OCI-LY1 (cell line): ENCODE results near the gene KIFC3.

Experiments used
- H2AFZ ChIP-seq: fragments of 200-600 bp; sonication (generic), shearing (Covaris generic); 2 replicates; pipeline ENCODE4 v1.6.0; 2014; ENCODE audit warnings: antibody characterized with exemption, mild to moderate bottlenecking, low read length
- H3F3A ChIP-seq: fragments of 200-600 bp; sonication (generic), shearing (Covaris generic); 2 replicates; pipeline ENCODE4 v1.6.0; 2014; ENCODE audit warnings: mild to moderate bottlenecking, antibody characterized with exemption, low read length, moderate library complexity; ENCODE audit not compliant: insufficient read depth
- H3K27ac ChIP-seq: fragments of 200-600 bp; sonication (generic); 2 replicates; pipeline ENCODE4 v1.5.1; 2014; ENCODE audit warnings: low read length, mixed run types, mild to moderate bottlenecking, low read depth; ENCODE audit not compliant: poor library complexity, severe bottlenecking
- H3K27me3 ChIP-seq: fragments of 200-600 bp; sonication (generic); 2 replicates; pipeline ENCODE4 v1.6.0; 2014; ENCODE audit warnings: antibody characterized with exemption, mild to moderate bottlenecking, low read length, moderate library complexity; ENCODE audit not compliant: insufficient read depth
- H3K36me3 ChIP-seq: fragments of 200-600 bp; sonication (generic); 2 replicates; pipeline ENCODE4 v1.6.1; 2014; ENCODE audit warnings: mild to moderate bottlenecking, antibody characterized with exemption, low read length, moderate library complexity, mixed read lengths; ENCODE audit not compliant: insufficient read depth
- H3K4me1 ChIP-seq: fragments of 200-600 bp; sonication (generic); 2 replicates; pipeline ENCODE4 v1.5.1; 2014; ENCODE audit warnings: mild to moderate bottlenecking, low read length, moderate library complexity; ENCODE audit not compliant: insufficient read depth, severe bottlenecking
- H3K4me2 ChIP-seq: fragments of 200-600 bp; sonication (generic), shearing (Covaris generic); 2 replicates; pipeline ENCODE4 v1.6.1; 2014; ENCODE audit warnings: low read length
- H3K4me3 ChIP-seq: fragments of 200-600 bp; sonication (generic); 2 replicates; pipeline ENCODE4 v1.5.1; 2014; ENCODE audit warnings: low read length, low read depth, mild to moderate bottlenecking, mixed read lengths; ENCODE audit not compliant: poor library complexity, severe bottlenecking
- H3K79me2 ChIP-seq: fragments of 200-600 bp; shearing (Covaris generic); 2 replicates; pipeline ENCODE4 v1.6.1; 2016; ENCODE audit warnings: mixed run types, low read length, mixed read lengths; ENCODE audit not compliant: insufficient read depth
- H3K9ac ChIP-seq: fragments of 200-600 bp; sonication (generic), shearing (Covaris generic); 2 replicates; pipeline ENCODE4 v1.6.1; 2014; ENCODE audit warnings: mild to moderate bottlenecking, low read length, mixed read lengths
- H3K9me2 ChIP-seq: fragments of 200-600 bp; sonication (generic), shearing (Covaris generic); 2 replicates; pipeline ENCODE4 v1.6.1; 2014; ENCODE audit warnings: low read depth, mild to moderate bottlenecking, low read length, mixed read lengths
- H3K9me3 ChIP-seq: fragments of 200-600 bp; shearing (Covaris generic); 2 replicates; pipeline ENCODE4 v1.6.1; 2014; ENCODE audit warnings: low read length, mixed read lengths
- H4K20me1 ChIP-seq: fragments of 200-600 bp; sonication (generic), shearing (Covaris generic); 2 replicates; pipeline ENCODE4 v1.6.0; 2016; ENCODE audit warnings: mild to moderate bottlenecking, low read length; ENCODE audit not compliant: insufficient read depth
- CTCF ChIP-seq: fragments of 200-600 bp; sonication (generic), shearing (Covaris generic); IDR thresholded peaks from 2 replicates; pipeline ENCODE4 v1.5.1; 2017; ENCODE audit warnings: mild to moderate bottlenecking, antibody characterized with exemption, low read length, moderate library complexity, mixed read lengths
- EZH2 ChIP-seq: fragments of 200-600 bp; sonication (generic), shearing (Covaris generic); IDR thresholded peaks from 2 replicates; pipeline ENCODE4 v1.8.0; 2017; ENCODE audit warnings: borderline replicate concordance, mixed run types, mild to moderate bottlenecking, antibody characterized with exemption, low read length, moderate library complexity, mixed read lengths

KIFC3 gene

GRCh38 chr16:57752203-57752580 lies 50.1 kb downstream of the KIFC3 start:
- no peaks in the 10 kb centered on the region for H3F3A ChIP-seq
- no peak overlapping the region for H3K4me2 ChIP-seq
- no peaks in the 10 kb centered on the region for H3K79me2 ChIP-seq
- H3K9me3 ChIP-seq = no peaks in the 10 kb centered on the region
- no peaks in the 10 kb centered on the region for H4K20me1 ChIP-seq
- no peak overlapping the region for H3K4me3 ChIP-seq
- H3K9ac ChIP-seq = no peak overlapping the region
- H3K27ac ChIP-seq = no peak overlapping the region
- H3K36me3 ChIP-seq = peaks cover 11% of the 10 kb centered on the region; the same call in 1 of the 2 replicates
- no peaks in the 10 kb centered on the region for H3K9me2 ChIP-seq
- no peak for TF ChIP-seq CTCF
- TF ChIP-seq EZH2 = no peak
- H2AFZ ChIP-seq = no peak overlapping the region
- H3K4me1 ChIP-seq = no peaks in the 10 kb centered on the region
- no peaks in the 10 kb centered on the region for H3K27me3 ChIP-seq

GRCh38 chr16:57751539-57752202 lies 50.6 kb downstream of the KIFC3 start:
- H3K27ac ChIP-seq = no peak overlapping the region
- H3K36me3 ChIP-seq = peaks cover 11% of the 10 kb centered on the region; the same call in 1 of the 2 replicates
- H3K79me2 ChIP-seq = no peaks in the 10 kb centered on the region
- no peak overlapping the region for H3K4me3 ChIP-seq
- no peak overlapping the region for H3K4me2 ChIP-seq
- TF ChIP-seq EZH2 (no peak), CTCF (no peak)
- no peaks in the 10 kb centered on the region for H3K9me3 ChIP-seq
- H3K9ac ChIP-seq = no peak overlapping the region
- no peaks in the 10 kb centered on the region for H3F3A ChIP-seq
- no peaks in the 10 kb centered on the region for H3K9me2 ChIP-seq
- no peaks in the 10 kb centered on the region for H4K20me1 ChIP-seq
- H2AFZ ChIP-seq = no peak overlapping the region
- no peaks in the 10 kb centered on the region for H3K4me1 ChIP-seq
- no peaks in the 10 kb centered on the region for H3K27me3 ChIP-seq

GRCh38 chr16:57750796-57751538 lies 51.3 kb downstream of the KIFC3 start:
- Histone ChIP-seq H3K79me2 (no peaks in the 10 kb centered on the region), H3K9me2 (no peaks in the 10 kb centered on the region), H3K9me3 (no peaks in the 10 kb centered on the region), H3F3A (no peaks in the 10 kb centered on the region), H3K36me3 (peaks cover 11% of the 10 kb centered on the region; the same call in 1 of the 2 replicates), H3K4me1 (no peaks in the 10 kb centered on the region), H2AFZ (no peak overlapping the region), H3K9ac (no peak overlapping the region), H3K27ac (no peak overlapping the region), H3K4me2 (no peak overlapping the region), H3K27me3 (no peaks in the 10 kb centered on the region), H4K20me1 (no peaks in the 10 kb centered on the region), H3K4me3 (no peak overlapping the region)
- no peak for TF ChIP-seq EZH2
- no peak for TF ChIP-seq CTCF
